NCI-H69 (cell line): ENCODE data around the gene SPIRE1.
A peak's percentile ranks its signal among the peaks of the same experiment; 100 is the strongest.

Experiments used
- DNase-seq: peaks from one replicate; lab custom pipeline; 2025; lab: John Stamatoyannopoulos, UW

SPIRE1 gene

GRCh38 chr18:12552879-12553242, 105.0 kb downstream of the SPIRE1 start:
- DNase-seq, result no peak

GRCh38 chr18:12551943-12552878, 105.7 kb downstream of the SPIRE1 start:
- DNase-seq, result peak; percentile 38

GRCh38 chr18:12551466-12551865, 106.4 kb downstream of the SPIRE1 start:
- peak; percentile 52 for DNase-seq

GRCh38 chr18:12543697-12544096, 114.2 kb downstream of the SPIRE1 start:
- no peak for DNase-seq

GRCh38 chr18:12540751-12541150, 117.2 kb downstream of the SPIRE1 start:
- no peak for DNase-seq

GRCh38 chr18:12539158-12539557, 118.7 kb downstream of the SPIRE1 start:
- peak; percentile 39 for DNase-seq

- no peak for DNase-seq
These were observed 123.1 kb downstream of the SPIRE1 start for GRCh38 chr18:12534820-12535219.

GRCh38 chr18:12532661-12533060, 125.2 kb downstream of the SPIRE1 start:
- DNase-seq, result peak; percentile 16

- DNase-seq, result peak; percentile 86
These were observed 126.2 kb downstream of the SPIRE1 start for GRCh38 chr18:12531749-12532148.

- peak; percentile 90 for DNase-seq
These were observed 137.4 kb downstream of the SPIRE1 start for GRCh38 chr18:12520442-12520992.

GRCh38 chr18:12518832-12519531, 138.9 kb downstream of the SPIRE1 start:
- DNase-seq, result peak; percentile 56

- DNase-seq, result no peak
These were observed 139.6 kb downstream of the SPIRE1 start for GRCh38 chr18:12518326-12518725.

- peak; percentile 46 for DNase-seq
These were observed 140.6 kb downstream of the SPIRE1 start for GRCh38 chr18:12517142-12517825.

GRCh38 chr18:12516049-12516630, 141.8 kb downstream of the SPIRE1 start:
- DNase-seq, result peak; percentile 60

- peak; percentile 11 for DNase-seq
These were observed 142.4 kb downstream of the SPIRE1 start for GRCh38 chr18:12515550-12515949.

GRCh38 chr18:12507007-12507406, 150.9 kb downstream of the SPIRE1 start:
- DNase-seq, result no peak

GRCh38 chr18:12500986-12501385, 156.9 kb downstream of the SPIRE1 start:
- no peak for DNase-seq

- no peak for DNase-seq
These were observed 160.1 kb downstream of the SPIRE1 start for GRCh38 chr18:12497839-12498238.

- no peak for DNase-seq
These were observed 160.6 kb downstream of the SPIRE1 start for GRCh38 chr18:12497296-12497695.

- peak; percentile 10 for DNase-seq
These were observed 165.0 kb downstream of the SPIRE1 start for GRCh38 chr18:12492907-12493306.

- DNase-seq, result no peak
These were observed 166.1 kb downstream of the SPIRE1 start for GRCh38 chr18:12491611-12492435.
